ENCODE results near the gene TTLL10.

GRCh38 chr1:1219341-1219740 lies 45.7 kb downstream of the TTLL10 start:
- TF ChIP-seq POLR2A (IDR thresholded peaks at IDR 0.05; ENCODE audit: low read depth, low read length): no peak
- no peak for TF ChIP-seq POLR2AphosphoS5 (IDR thresholded peaks at IDR 0.05; ENCODE audit: low read depth, low read length)
